Adipose tissue (tissue), 3 donors: ENCODE results near the gene OST4. TPM values are rescaled to one million over a fixed set of nuclear protein-coding genes. Genes with fewer than 3 reads are reported as not detected.
"Not testable (repeated sequence)": the region's sequence is repeated elsewhere in the genome, so short reads cannot be mapped to it uniquely, and the experiment has no call there.

ENCODE experiments used
- H3K27ac ChIP-seq: one replicate; pipeline ENCODE4 v1.5.1; 2013; ENCODE audit warnings: low read depth, low read length
- WGBS, 3 donors: extraction: QIAGEN DNeasy Blood & Tissue Kit; methylation state at CpG; one replicate each; pipeline ENCODE4 v1.1.7; 2013; 5-methylcytosine and 5-hydroxymethylcytosine counted together
- polyA plus RNA-seq, 3 donors: library from polyadenylated mRNA; stranded (reverse); fragments of 200-250 nt; gene quantifications; one replicate each; pipeline ENCODE4 v1.2.3, GENCODE V29; 2013
- donor health status: healthy with polysubstance abuse.
- donor health status: Bipolar disorder and iron deficiency.
- donor health status: healthy.

OST4 gene
- polyA plus RNA-seq, 3 donors: 219 to 750 (median 448) TPM

- H3K27ac ChIP-seq: no peak overlapping the region
- 89 to 90% (median 90%) methylated on average over 25 to 27 of the region's 27 CpGs for WGBS, 3 donors
Observed at GRCh38 chr2:27082773-27083409, 11.4 kb upstream of the OST4 start.

DNA sequence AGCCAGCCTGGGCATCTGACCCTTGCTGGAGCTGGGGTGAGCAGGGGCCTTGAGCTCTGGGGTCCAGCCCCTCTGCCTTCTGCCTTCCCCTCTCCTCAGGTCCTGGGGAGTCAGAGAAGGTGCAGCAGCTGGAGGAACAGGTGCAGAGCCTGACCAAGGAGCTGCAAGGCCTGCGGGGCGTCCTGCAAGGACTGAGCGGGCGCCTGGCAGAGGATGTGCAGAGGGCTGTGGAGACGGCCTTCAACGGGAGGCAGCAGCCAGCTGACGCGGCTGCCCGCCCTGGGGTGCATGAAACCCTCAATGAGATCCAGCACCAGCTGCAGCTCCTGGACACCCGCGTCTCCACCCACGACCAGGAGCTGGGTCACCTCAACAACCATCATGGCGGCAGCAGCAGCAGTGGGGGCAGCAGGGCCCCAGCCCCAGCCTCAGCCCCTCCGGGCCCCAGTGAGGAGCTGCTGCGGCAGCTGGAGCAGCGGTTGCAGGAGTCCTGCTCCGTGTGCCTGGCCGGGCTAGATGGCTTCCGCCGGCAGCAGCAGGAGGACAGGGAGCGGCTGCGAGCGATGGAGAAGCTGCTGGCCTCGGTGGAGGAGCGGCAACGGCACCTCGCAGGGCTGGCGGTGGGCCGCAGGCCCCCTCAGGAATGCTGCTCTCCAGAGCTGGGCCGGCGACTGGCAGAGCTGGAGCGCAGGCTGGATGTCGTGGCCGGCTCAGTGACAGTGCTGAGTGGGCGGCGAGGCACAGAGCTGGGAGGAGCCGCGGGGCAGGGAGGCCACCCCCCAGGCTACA, 10.7 kb upstream of the OST4 start:
- WGBS, 3 donors: 89 to 90% (median 89%) methylated on average over 33 to 38 of the region's 38 CpGs

DNA sequence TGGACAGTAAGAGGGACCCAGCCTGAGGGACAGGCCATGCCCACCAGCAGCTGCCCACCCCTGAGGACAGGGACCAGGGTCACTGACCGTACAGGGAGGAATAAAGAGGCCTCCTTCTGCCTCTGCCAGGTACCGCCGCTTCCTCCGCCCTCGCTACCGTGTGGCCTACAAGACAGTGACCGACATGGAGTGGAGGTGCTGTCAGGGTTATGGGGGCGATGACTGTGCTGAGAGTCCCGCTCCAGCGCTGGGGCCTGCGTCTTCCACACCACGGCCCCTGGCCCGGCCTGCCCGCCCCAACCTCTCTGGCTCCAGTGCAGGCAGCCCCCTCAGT, 9.1 kb upstream of the OST4 start:
- H3K27ac ChIP-seq: no peak overlapping the region
- WGBS, 3 donors: 85 to 91% (median 88%) methylated on average over 14 of the region's 14 CpGs

More for the DNA sequence above, 10.7 kb upstream of the OST4 start:
- H3K27ac ChIP-seq: no peak overlapping the region

GRCh38 chr2:27080140-27080469, 8.7 kb upstream of the OST4 start:
- H3K27ac ChIP-seq: no peak overlapping the region
- WGBS, 3 donors: 80 to 84% (median 82%) methylated on average over 7 of the region's 7 CpGs

GRCh38 chr2:27079233-27080139, 8.0 kb upstream of the OST4 start:
- no peak overlapping the region for H3K27ac ChIP-seq
- 52 to 82% (median 54%) methylated on average over 14 of the region's 14 CpGs for WGBS, 3 donors

GRCh38 chr2:27078267-27079194, 7.1 kb upstream of the OST4 start, which contains the start of gene EMILIN1:
Gene EMILIN1, plus strand, starts transcription at chr2:27078615. Its CDS starts 451 bp downstream, at chr2:27079066.
- 26 to 44% (median 27%) methylated on average over 34 to 41 of the region's 41 CpGs for WGBS, 3 donors
- no peak within 1 kb of the TSS for H3K27ac ChIP-seq

DNA sequence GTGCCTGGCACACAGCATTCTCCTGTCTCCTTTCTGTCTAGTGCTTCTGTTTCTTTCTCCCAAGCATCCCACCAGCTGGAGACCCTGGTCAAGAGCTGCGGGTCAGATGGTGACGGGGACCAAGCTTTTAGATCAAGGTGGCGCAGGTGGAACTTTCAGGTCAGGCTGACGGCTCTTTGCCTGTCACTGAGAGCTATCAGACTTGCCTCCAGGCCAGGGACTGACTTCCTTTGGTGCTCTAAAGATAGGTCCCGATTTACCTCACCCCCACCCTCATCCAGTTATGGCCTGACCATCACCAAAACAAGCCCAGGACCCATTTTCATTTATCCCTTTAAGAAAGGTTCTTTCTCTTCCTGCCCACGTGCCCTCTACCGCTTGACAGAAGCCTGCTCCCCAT, 5.8 kb upstream of the OST4 start:
- 67 to 75% (median 72%) methylated on average over 7 of the region's 7 CpGs for WGBS, 3 donors

DNA sequence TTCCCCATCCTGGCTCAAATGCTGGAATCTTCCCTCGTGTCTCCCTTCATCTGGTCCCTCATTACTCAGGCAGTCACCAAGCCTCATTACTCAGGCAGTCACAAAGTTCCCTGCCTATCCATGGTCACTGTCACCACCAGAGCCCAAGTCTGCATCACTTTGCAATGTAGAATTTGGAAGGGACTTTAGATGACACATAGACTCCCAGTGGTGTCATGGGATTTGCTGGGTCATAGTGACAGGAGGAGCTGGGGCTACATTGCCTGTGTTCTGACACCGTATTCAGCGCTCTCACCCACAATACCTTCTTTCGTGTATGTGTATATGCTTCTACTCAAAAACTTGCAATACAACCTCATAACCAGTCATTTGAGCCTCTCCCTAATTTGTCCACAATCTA, 4.9 kb upstream of the OST4 start:
- no peak overlapping the region for H3K27ac ChIP-seq
- WGBS, 3 donors: 78 to 86% (median 79%) methylated on average over 4 of the region's 4 CpGs

More for the DNA sequence above, 5.8 kb upstream of the OST4 start:
- H3K27ac ChIP-seq: no peak overlapping the region

DNA sequence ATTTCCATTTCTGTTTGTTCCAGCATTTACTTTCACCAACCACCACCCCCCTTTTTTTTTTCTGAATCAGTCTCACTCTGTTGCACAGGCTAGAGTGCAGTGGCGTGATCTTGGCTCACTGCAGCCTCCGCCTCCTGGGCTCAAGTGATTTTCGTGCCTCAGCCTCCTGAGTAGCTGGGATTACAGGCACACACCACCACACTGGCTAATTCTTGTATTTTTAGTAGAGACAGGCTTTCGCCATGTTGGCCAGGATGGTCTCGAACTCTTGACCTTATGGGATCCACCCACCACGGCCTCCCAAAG, 4.1 kb upstream of the OST4 start:
- 65 to 85% (median 79%) methylated on average over 6 of the region's 6 CpGs for WGBS, 3 donors
- H3K27ac ChIP-seq: not testable (repeated sequence)

DNA sequence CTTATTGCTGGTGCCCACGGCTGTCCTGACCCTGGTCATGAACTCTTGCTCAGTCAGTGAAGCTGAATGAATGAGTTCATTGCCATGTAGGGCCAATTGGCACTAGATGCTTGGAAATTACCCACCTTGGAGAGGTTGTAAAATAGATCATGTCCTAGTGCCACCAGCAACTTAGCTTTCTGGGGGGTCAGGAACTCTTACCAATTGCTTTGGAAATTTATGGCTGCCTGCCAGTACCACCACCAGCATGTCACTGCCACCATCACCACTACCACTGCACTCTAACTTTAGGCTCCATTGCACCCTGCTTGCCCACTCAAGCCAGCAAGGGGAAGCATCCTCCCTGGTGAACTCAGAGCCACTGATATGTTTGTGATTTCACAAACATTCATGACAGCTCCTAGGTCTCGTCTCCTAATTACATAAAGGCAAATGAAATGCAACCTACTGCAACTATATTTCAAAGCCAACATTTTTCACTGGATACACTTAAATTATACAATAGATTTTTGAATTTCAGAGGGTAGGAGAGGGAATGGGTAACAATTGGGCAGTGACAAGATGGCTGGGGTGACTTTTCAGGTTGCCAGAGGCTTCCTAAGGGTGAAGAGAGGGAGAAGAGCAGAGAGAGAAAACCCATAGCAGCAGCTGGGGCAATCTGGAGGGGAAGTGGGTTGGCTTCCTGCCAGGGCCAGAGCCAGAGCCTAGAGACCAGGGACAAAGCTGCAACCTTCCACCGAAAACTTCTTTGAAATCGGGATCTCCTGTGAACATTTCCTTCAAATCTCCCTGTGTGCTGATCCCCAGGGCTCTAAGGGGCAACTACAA, 3.5 kb upstream of the OST4 start:
- H3K27ac ChIP-seq: no peak overlapping the region
- WGBS, 3 donors: 43 to 78% (median 44%) methylated on average over 4 of the region's 4 CpGs

DNA sequence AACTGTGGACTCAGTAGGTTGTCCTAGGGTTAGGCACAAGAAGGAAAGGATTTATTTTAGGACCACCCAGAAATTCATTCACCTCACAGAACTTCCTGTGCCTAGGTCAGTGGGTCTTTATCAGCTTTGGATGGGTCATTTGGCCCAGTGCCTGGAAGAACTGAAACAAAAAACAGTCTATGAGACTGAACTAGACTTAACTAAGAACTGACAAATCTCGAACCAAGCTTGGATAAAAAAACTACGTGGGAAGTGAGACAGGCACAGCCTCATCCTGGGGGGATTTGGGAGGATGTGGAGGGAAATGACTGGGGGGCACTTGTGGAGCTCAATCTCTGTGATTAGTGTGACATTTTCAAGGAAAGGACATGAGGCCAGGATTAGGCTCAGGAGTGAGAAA, 2.3 kb upstream of the OST4 start:
- WGBS, 3 donors: 21 to 54% (median 23%) methylated on average over 2 of the region's 2 CpGs
- no peak overlapping the region for H3K27ac ChIP-seq

- WGBS, 3 donors: 72 to 82% (median 77%) methylated on average over 5 of the region's 5 CpGs
- H3K27ac ChIP-seq: no peak overlapping the region
Observed at GRCh38 chr2:27072920-27073319, 1.5 kb upstream of the OST4 start.

DNA sequence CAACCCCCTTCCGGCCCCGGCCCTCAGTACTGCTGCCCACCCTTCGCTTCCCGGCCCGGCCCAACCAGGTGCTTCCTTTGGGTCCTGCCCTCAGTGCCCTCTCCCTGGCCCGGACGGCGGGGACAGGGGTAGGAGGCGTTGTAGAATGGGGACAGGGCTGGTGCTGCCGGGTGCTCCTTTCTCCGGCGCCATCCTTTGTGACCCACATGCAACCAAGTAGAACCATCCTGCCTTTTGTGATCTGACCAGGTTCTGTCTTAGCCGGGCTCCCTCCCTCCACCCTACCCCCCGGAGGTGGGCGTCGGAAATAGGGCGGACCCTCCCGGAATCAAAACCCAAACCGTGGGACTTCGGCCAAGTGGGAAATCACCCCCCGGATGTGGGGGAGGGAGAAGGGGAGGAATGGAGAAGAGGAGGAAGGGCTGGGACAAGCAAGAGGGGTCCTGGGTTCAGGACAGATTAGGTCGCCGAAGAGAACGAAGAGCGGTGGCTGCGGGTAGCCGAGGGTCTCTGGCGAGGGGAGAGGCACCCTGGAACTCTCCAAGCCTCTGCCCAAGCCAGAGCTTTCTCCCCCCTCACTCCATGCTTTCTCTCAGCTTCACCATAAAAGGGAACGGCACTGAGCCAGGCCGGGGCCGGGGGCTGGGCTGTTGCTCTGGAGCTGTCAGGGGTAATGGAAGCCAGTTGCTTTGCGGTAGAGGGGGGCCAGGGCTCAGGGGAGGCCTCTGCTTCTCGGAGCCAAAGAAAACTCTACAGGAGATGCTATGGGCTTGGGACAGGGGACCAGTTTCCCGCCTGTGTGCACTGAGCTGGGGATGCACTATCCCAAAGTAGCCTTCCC, 756 bp upstream of the OST4 start:
- WGBS, 3 donors: 3 to 10% (median 4%) methylated on average over 24 to 34 of the region's 34 CpGs

DNA sequence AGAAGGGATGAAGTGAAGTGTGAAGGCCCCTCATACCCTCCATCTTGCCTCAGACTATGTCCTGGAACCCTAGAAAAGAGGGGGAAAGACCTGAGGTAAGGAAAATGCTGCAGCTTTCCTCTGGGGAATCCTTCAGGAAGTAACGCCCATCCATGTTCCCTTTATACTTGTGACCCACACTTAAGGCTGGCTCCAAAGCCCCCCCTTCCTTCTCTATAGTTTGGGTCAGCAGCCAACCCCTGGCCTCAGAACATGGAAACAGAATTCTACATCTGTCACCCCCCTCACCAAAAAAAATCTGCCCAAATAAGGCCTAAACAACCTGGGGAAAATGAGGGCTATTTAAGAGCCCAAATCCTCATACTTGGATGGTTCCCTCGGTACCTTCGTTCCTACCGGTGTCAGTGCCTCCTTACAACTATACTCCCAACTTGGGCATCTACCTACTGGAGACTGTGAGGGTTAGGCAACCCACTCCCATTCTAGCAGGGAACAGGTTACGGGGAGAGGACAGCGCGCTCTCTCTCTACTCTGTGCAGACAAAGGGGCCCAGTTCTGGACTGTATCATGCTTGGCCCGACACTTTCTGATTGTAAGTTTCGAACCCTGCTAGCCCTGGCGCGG, 689 bp downstream of the OST4 start:
- H3K27ac ChIP-seq: peak overlapping the region; percentile 23
- WGBS, 3 donors: 2 to 3% (median 3%) methylated on average over 11 of the region's 11 CpGs

More for the DNA sequence above, 756 bp upstream of the OST4 start:
- no peak overlapping the region for H3K27ac ChIP-seq

DNA sequence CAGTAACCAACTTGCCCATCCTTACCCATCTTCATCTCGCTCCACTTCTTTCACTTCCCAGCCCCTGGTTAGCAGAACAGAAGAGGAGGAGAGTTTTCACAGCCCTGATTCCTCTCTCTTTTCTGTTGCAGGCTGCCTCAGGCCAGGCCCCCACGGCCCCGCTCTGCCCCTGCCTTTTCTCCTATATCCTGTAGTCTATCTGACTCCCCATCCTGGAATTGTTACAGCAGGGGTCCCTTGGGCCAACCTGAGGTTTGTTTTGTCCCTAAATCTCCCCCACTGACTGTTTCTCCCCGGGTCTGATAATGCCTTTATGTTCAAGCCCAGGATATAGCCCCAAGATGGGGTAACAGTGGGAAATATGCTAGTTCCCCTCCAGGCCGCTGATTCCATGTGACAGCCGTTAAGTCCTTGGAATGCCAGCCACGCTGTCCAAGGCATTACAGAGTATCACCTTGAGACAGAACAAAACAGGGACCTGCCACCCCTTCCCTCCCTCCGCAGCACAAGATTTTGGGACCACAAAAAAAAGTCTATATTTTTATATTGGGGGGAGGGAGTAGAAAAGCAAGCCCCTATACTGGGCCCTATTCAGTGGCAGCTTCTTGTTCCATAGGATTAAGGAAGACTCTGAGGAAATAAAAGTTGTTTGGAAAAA, 1.4 kb downstream of the OST4 start:
- H3K27ac ChIP-seq: no peak overlapping the region
- WGBS, 3 donors: 70 to 79% (median 78%) methylated on average over 8 of the region's 8 CpGs

DNA sequence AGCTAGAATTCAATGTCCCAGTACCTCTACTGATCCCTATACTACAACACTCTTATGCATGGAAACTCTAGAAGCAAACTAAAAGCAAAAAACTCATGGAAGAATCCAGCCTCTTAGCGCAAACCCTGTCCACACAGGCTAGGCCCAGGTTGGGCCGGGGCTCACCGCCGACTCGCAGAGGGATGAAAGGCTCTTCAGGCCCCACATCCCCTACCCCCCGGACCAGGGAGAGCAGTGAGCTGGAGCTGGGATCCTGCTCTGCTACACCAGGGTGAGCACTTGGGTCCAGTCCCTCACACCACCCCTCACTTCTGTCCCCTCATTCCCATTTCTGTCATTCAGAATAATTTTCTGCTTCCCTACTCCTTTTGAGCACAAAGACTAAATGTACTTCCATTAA, 2.0 kb downstream of the OST4 start:
- H3K27ac ChIP-seq: no peak overlapping the region
- WGBS, 3 donors: 91 to 97% (median 92%) methylated on average over 6 of the region's 6 CpGs
